WTC11 (cell line): ENCODE results near the gene SELENOV.

ENCODE experiments used
- ATF1 ChIP-seq: sonication (generic); formaldehyde crosslinking; IDR thresholded peaks from 2 replicates; pipeline ENCODE4 v1.8.1; 2023; ENCODE audit warnings: mild to moderate bottlenecking, moderate library complexity, missing genetic modification reagents
- JUN ChIP-seq: sonication (generic); formaldehyde crosslinking; IDR thresholded peaks from 2 replicates; pipeline ENCODE4 v1.8.0; 2023; ENCODE audit warnings: mild to moderate bottlenecking, missing genetic modification reagents

- no peak for TF ChIP-seq ATF1 (CRISPR knock-in tag)
- TF ChIP-seq JUN (CRISPR knock-in tag) = no peak
These were observed 1.3 kb downstream of the SELENOV start for GRCh38 chr19:39516270-39516669.
